ENCODE measurements around the gene MERTK.

- TF ChIP-seq CTCF (IDR thresholded peaks at IDR 0.05) (no peak), EZH2 (IDR thresholded peaks at IDR 0.05; ENCODE audit: borderline replicate concordance, insufficient read depth, low read depth, low read length, poor library complexity, severe bottlenecking) (no peak)
Measured at GRCh38 chr2:112012556-112012955, 114.1 kb downstream of the MERTK start.
